Breast epithelium (tissue), 3 donors: Measurements from ENCODE around the gene EFCAB8.

ENCODE experiments used
- POLR2AphosphoS5 ChIP-seq, 3 donors: sonication (generic); formaldehyde crosslinking; IDR thresholded peaks; one replicate each; pipeline ENCODE4 v1.6.1; 2017; ENCODE audit warnings: antibody characterized with exemption in 3 of 3
- TF ChIP-seq, protein P1 (sequence below), 3 donors: fragments of 450-650 bp; IDR thresholded peaks; one replicate each; pipeline ENCODE4 v1.5.1; 2016 to 2017; ENCODE audit warnings: antibody characterized with exemption in 3 of 3, mild to moderate bottlenecking in 3 of 3, moderate library complexity in 3 of 3

DNA sequence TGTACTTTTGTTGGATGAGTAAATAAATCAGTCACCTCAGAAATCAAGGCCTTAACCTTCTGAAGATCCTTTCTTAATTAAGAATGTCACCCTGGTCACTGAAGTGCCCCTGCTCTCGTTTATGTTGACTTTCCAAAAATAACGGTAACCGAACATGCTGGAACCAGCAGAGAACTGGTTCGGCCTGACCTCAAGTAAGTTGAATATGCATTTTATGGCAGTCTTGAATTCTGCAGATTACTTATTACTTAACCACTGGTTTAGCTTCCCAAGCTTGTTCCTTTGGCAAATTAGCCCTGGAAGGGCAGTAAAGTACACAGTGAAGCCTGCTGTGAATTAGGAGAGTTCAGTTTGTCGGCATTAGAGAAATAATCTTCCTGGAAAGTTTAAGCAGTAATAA is 26.7 kb upstream of the EFCAB8 start:
- TF ChIP-seq, protein P1, sequence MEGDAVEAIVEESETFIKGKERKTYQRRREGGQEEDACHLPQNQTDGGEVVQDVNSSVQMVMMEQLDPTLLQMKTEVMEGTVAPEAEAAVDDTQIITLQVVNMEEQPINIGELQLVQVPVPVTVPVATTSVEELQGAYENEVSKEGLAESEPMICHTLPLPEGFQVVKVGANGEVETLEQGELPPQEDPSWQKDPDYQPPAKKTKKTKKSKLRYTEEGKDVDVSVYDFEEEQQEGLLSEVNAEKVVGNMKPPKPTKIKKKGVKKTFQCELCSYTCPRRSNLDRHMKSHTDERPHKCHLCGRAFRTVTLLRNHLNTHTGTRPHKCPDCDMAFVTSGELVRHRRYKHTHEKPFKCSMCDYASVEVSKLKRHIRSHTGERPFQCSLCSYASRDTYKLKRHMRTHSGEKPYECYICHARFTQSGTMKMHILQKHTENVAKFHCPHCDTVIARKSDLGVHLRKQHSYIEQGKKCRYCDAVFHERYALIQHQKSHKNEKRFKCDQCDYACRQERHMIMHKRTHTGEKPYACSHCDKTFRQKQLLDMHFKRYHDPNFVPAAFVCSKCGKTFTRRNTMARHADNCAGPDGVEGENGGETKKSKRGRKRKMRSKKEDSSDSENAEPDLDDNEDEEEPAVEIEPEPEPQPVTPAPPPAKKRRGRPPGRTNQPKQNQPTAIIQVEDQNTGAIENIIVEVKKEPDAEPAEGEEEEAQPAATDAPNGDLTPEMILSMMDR (IDR thresholded peaks at IDR 0.05): no peak
- no peak for TF ChIP-seq POLR2AphosphoS5 (IDR thresholded peaks at IDR 0.05)
